ENCODE measurements around the gene FERMT1.

DNA sequence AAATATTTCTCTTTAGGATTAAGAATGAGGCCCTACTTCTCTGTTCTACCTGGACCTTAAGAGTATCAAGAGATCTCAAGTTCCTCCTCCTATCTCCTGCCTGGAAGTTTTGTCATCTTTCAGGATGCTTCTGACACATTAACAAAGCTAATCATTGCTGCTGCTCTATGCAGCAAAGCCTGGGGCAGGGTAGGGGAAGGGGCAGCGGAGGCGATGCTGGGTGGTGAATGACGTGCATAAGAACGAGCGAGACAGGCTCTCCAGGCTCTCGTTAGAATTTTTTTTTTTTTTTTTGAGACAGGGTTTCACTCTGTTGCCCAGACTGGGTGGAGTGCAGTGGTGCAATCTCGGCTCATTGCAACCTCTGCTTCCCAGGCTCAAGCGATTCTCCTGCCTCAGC lies 31.2 kb downstream of the FERMT1 start:
- TF ChIP-seq, protein P1, sequence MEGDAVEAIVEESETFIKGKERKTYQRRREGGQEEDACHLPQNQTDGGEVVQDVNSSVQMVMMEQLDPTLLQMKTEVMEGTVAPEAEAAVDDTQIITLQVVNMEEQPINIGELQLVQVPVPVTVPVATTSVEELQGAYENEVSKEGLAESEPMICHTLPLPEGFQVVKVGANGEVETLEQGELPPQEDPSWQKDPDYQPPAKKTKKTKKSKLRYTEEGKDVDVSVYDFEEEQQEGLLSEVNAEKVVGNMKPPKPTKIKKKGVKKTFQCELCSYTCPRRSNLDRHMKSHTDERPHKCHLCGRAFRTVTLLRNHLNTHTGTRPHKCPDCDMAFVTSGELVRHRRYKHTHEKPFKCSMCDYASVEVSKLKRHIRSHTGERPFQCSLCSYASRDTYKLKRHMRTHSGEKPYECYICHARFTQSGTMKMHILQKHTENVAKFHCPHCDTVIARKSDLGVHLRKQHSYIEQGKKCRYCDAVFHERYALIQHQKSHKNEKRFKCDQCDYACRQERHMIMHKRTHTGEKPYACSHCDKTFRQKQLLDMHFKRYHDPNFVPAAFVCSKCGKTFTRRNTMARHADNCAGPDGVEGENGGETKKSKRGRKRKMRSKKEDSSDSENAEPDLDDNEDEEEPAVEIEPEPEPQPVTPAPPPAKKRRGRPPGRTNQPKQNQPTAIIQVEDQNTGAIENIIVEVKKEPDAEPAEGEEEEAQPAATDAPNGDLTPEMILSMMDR (IDR thresholded peaks at IDR 0.05), result no peak
- no peak for TF ChIP-seq POLR2AphosphoS5 (IDR thresholded peaks at IDR 0.05)
- no peak for TF ChIP-seq POLR2A (IDR thresholded peaks at IDR 0.05)
- TF ChIP-seq EP300 (IDR thresholded peaks at IDR 0.05; ENCODE audit: low read depth), result no peak

Measured in transverse colon (tissue), 4 donors.